PC-3 (cell line): Measurements from ENCODE around the gene MBIP. TPM values are rescaled to one million over a fixed set of nuclear protein-coding genes. Genes with fewer than 3 reads are reported as not detected.

Experiments
- ATAC-seq: fragments of 200-7000 bp; cut with Tn5 transposase; 2 replicates; pipeline ENCODE4 v1.9.1; 2020; ENCODE audit warnings: mild to moderate bottlenecking, moderate library complexity
- BruUV-seq: library from RNA; stranded (reverse); fragments of 400-500 nt; replicated peaks from 2 replicates; lab custom pipeline; 2021; lab: Mats Ljungman, UMichigan
- CTCF ChIA-PET: fragments of 300-600 bp; sonication (Branson Sonifier 250); formaldehyde crosslinking; loops from one replicate; lab custom pipeline; 2022; ENCODE audit warnings: antibody characterized with exemption; lab: Charles Lee
- POLR2A ChIA-PET: fragments of 300-600 bp; sonication (Branson Sonifier 250); formaldehyde crosslinking; loops from one replicate; lab custom pipeline; 2022; ENCODE audit warnings: antibody characterized with exemption; ENCODE audit not compliant: unreplicated experiment; lab: Charles Lee
- DNase-seq: peaks from one replicate; pipeline ENCODE4 v3.0.0-alpha.2; 2015
- H2AFZ ChIP-seq: fragments of 300-600 bp; sonication (generic); 2 replicates; pipeline ENCODE4 v1.6.0; 2016; ENCODE audit warnings: antibody characterized with exemption, low read length
- H3F3A ChIP-seq: fragments of 300-600 bp; sonication (generic); one replicate; pipeline ENCODE4 v1.6.0; 2017; ENCODE audit warnings: antibody characterized with exemption, low read length, control low read depth, mild to moderate bottlenecking; ENCODE audit not compliant: unreplicated experiment
- H3K27ac ChIP-seq: fragments of 300-600 bp; sonication (generic); 2 replicates; pipeline ENCODE4 v1.5.1; 2016; ENCODE audit warnings: mild to moderate bottlenecking, low read length
- H3K27me3 ChIP-seq: fragments of 300-600 bp; sonication (generic); 2 replicates; pipeline ENCODE4 v1.6.1; 2016; ENCODE audit warnings: low read length, mixed read lengths
- H3K36me3 ChIP-seq: fragments of 300-600 bp; sonication (generic); 2 replicates; pipeline ENCODE4 v1.6.1; 2016; ENCODE audit warnings: low read depth, mixed run types, low read length, mixed read lengths
- H3K4me1 ChIP-seq: fragments of 300-600 bp; sonication (generic); 2 replicates; pipeline ENCODE4 v1.5.1; 2016; ENCODE audit warnings: low read length; ENCODE audit not compliant: insufficient read depth
- H3K4me2 ChIP-seq: fragments of 300-600 bp; sonication (generic); 2 replicates; pipeline ENCODE4 v1.6.0; 2016; ENCODE audit warnings: low read length
- H3K4me3 ChIP-seq: fragments of 300-600 bp; sonication (generic); 2 replicates; pipeline ENCODE4 v1.5.1; 2016; ENCODE audit warnings: mild to moderate bottlenecking, low read length, mixed read lengths
- H3K79me2 ChIP-seq: fragments of 300-600 bp; sonication (generic); 2 replicates; pipeline ENCODE4 v1.6.1; 2017; ENCODE audit warnings: low read length, mixed read lengths
- H3K9ac ChIP-seq: fragments of 300-600 bp; sonication (generic); 2 replicates; pipeline ENCODE4 v1.6.0; 2016; ENCODE audit warnings: mild to moderate bottlenecking, low read length
- H3K9me2 ChIP-seq: fragments of 300-600 bp; sonication (generic); replicated peaks from 2 replicates; pipeline ENCODE4 v1.6.1; 2016; ENCODE audit warnings: mixed run types, low read length, mixed read lengths
- H3K9me3 ChIP-seq: fragments of 300-600 bp; sonication (generic); 2 replicates; pipeline ENCODE4 v1.6.1; 2016; ENCODE audit warnings: low read length, mixed read lengths
- H4K20me1 ChIP-seq: fragments of 300-600 bp; sonication (generic); 2 replicates; pipeline ENCODE4 v1.6.1; 2016; ENCODE audit warnings: low read length, mixed read lengths
- CTCF ChIP-seq: fragments of 300-600 bp; sonication (generic); conservative IDR thresholded peaks from 2 replicates; pipeline ENCODE4 v1.5.1; 2017; ENCODE audit warnings: antibody characterized with exemption, low read depth, mild to moderate bottlenecking, low read length
- EZH2 ChIP-seq: fragments of 300-600 bp; sonication (generic); IDR thresholded peaks from one replicate; pipeline ENCODE4 v1.6.1; 2017; ENCODE audit warnings: antibody characterized with exemption, mild to moderate bottlenecking, low read length; ENCODE audit not compliant: unreplicated experiment
- EZH2phosphoT487 ChIP-seq: fragments of 300-600 bp; sonication (generic); IDR thresholded peaks from 2 replicates; pipeline ENCODE4 v1.6.1; 2018; ENCODE audit warnings: mild to moderate bottlenecking, antibody characterized with exemption, low read length, borderline replicate concordance
- intact Hi-C: fragments of 100-400 bp; cut with micrococcal nuclease; formaldehyde crosslinking; loops from 2 replicates; pipeline ENCODE4 v1.9.0; 2023
- total RNA-seq: library from RNA; depleted of rRNA; stranded (reverse); fragments of >200 nt; gene quantifications from 2 replicates; pipeline ENCODE4 v1.2.3, GENCODE V29; 2014

MBIP gene
- total RNA-seq, 1 experiment from 2014 or later = 8.5 TPM

GRCh38 chr14:36295642-36296627 lies 24.5 kb downstream of the MBIP start:
- Histone ChIP-seq H3K36me3 (peaks cover 29% of the 10 kb centered on the region), H3K4me2 (no peak overlapping the region), H3K4me1 (peaks cover 12% of the 10 kb centered on the region), H3K9ac (no peak overlapping the region), H4K20me1 (peaks cover 2% of the 10 kb centered on the region; the same call in 1 of the 2 replicates), H3K27me3 (no peaks in the 10 kb centered on the region), H2AFZ (no peak overlapping the region), H3K4me3 (no peak overlapping the region), H3K27ac (no peak overlapping the region), H3K9me3 (no peaks in the 10 kb centered on the region), H3K79me2 (no peaks in the 10 kb centered on the region), H3K9me2 (no peaks in the 10 kb centered on the region), H3F3A (no peaks in the 10 kb centered on the region)
- ChIA-PET POLR2A (no interaction called here), CTCF (no interaction called here)
- intact Hi-C loops = no loop called here
- ATAC-seq (peak; percentile 35; the same call in 1 of the 2 replicates), DNase-seq (no peak)
- no TSS peak for BruUV-seq
- TF ChIP-seq EZH2 (no peak), CTCF (no peak), EZH2phosphoT487 (no peak)

- Histone ChIP-seq H3F3A (no peaks in the 10 kb centered on the region), H3K9me2 (no peaks in the 10 kb centered on the region), H3K79me2 (no peaks in the 10 kb centered on the region), H3K27ac (no peak overlapping the region), H2AFZ (no peak overlapping the region), H3K36me3 (peaks cover 25% of the 10 kb centered on the region), H3K4me1 (no peaks in the 10 kb centered on the region), H3K4me3 (no peak overlapping the region), H3K9ac (no peak overlapping the region), H3K27me3 (no peaks in the 10 kb centered on the region), H3K4me2 (no peak overlapping the region), H3K9me3 (no peaks in the 10 kb centered on the region), H4K20me1 (no peaks in the 10 kb centered on the region)
- no TSS peak for BruUV-seq
- TF ChIP-seq EZH2 (no peak), EZH2phosphoT487 (no peak), CTCF (no peak)
- CTCF ChIA-PET = interaction anchor here (0.6 kb wide), 1 partner anchor 224 kb away, joined by 12 read pairs; no protein-coding TSS in a partner anchor
- ATAC-seq (no peak), DNase-seq (no peak)
- POLR2A ChIA-PET = no interaction called here
- intact Hi-C loops = no loop called here
Observed at GRCh38 chr14:36294543-36294942, 25.9 kb downstream of the MBIP start.
